H9 (cell line): ENCODE measurements around the gene OR2AJ1. TPM values are rescaled to one million over a fixed set of nuclear protein-coding genes. Genes with fewer than 3 reads are reported as not detected.

Source experiments
- DNase-seq: peaks from one replicate; pipeline ENCODE4 v3.0.0-alpha.2; 2017
- H2AFZ ChIP-seq: one replicate; pipeline ENCODE4 v1.6.1; 2013; ENCODE audit warnings: mild to moderate bottlenecking, low read length, control low read depth, moderate library complexity
- H2AK5ac ChIP-seq: 2 replicates; pipeline ENCODE4 v1.6.1; 2013; ENCODE audit warnings: low read length, control low read depth, mixed read lengths; ENCODE audit not compliant: insufficient read length
- H2BK120ac ChIP-seq: one replicate; pipeline ENCODE4 v1.6.1; 2013; ENCODE audit warnings: low read depth, mild to moderate bottlenecking, low read length, control low read depth, inconsistent platforms; ENCODE audit not compliant: poor library complexity, severe bottlenecking
- H2BK12ac ChIP-seq: 2 replicates; pipeline ENCODE4 v1.6.1; 2013; ENCODE audit warnings: low read length, control low read depth, mixed read lengths, low read depth; ENCODE audit not compliant: insufficient read length
- H2BK15ac ChIP-seq: 2 replicates; pipeline ENCODE4 v1.6.1; 2013; ENCODE audit warnings: low read depth, low read length, control low read depth
- H2BK20ac ChIP-seq: one replicate; pipeline ENCODE4 v1.6.1; 2013; ENCODE audit warnings: low read depth, mild to moderate bottlenecking, low read length, control low read depth, inconsistent platforms; ENCODE audit not compliant: poor library complexity, severe bottlenecking
- H2BK5ac ChIP-seq: 2 replicates; pipeline ENCODE4 v1.6.1; 2013; ENCODE audit warnings: low read length, control low read depth, mixed read lengths; ENCODE audit not compliant: insufficient read length
- H3K14ac ChIP-seq: 2 replicates; pipeline ENCODE4 v1.6.1; 2013; ENCODE audit warnings: low read length, control low read depth; ENCODE audit not compliant: insufficient read depth
- H3K18ac ChIP-seq: 2 replicates; pipeline ENCODE4 v1.6.1; 2013; ENCODE audit warnings: low read depth, mild to moderate bottlenecking, mixed read lengths, low read length, control low read depth; ENCODE audit not compliant: insufficient read length
- H3K23ac ChIP-seq: 2 replicates; pipeline ENCODE4 v1.6.1; 2013; ENCODE audit warnings: low read length, control low read depth, mixed read lengths, low read depth; ENCODE audit not compliant: insufficient read length
- H3K23me2 ChIP-seq: 2 replicates; pipeline ENCODE4 v1.6.1; 2013; ENCODE audit warnings: low read depth, mild to moderate bottlenecking, mixed read lengths, low read length, control low read depth; ENCODE audit not compliant: insufficient read length, poor library complexity, severe bottlenecking
- H3K27ac ChIP-seq: 2 replicates; pipeline ENCODE4 v1.5.1; 2013; ENCODE audit warnings: low read length, control low read depth, mixed read lengths, low read depth; ENCODE audit not compliant: insufficient read length
- H3K27me3 ChIP-seq: 2 replicates; pipeline ENCODE4 v1.6.1; 2013; ENCODE audit warnings: low read length, control low read depth, inconsistent platforms; ENCODE audit not compliant: insufficient read depth
- H3K4ac ChIP-seq: 2 replicates; pipeline ENCODE4 v1.6.1; 2013; ENCODE audit warnings: low read depth, mild to moderate bottlenecking, control low read depth, inconsistent platforms, low read length, moderate library complexity
- H3K4me1 ChIP-seq: 2 replicates; pipeline ENCODE4 v1.6.1; 2013; ENCODE audit warnings: low read length, control low read depth, inconsistent platforms; ENCODE audit not compliant: insufficient read depth
- H3K4me2 ChIP-seq: 2 replicates; pipeline ENCODE4 v1.6.1; 2013; ENCODE audit warnings: low read length, control low read depth, mixed read lengths; ENCODE audit not compliant: insufficient read length, insufficient read depth
- H3K56ac ChIP-seq: 2 replicates; pipeline ENCODE4 v1.6.1; 2013; ENCODE audit warnings: low read depth, mild to moderate bottlenecking, mixed read lengths, low read length, control low read depth; ENCODE audit not compliant: insufficient read length
- H3K79me1 ChIP-seq: 2 replicates; pipeline ENCODE4 v1.6.1; 2013; ENCODE audit warnings: low read depth, mild to moderate bottlenecking, moderate library complexity, low read length, control low read depth, inconsistent platforms; ENCODE audit not compliant: insufficient read depth, poor library complexity, severe bottlenecking
- H3K79me2 ChIP-seq: 2 replicates; pipeline ENCODE4 v1.6.1; 2013; ENCODE audit warnings: low read length, control low read depth, inconsistent platforms; ENCODE audit not compliant: insufficient read depth
- H3K9ac ChIP-seq: 2 replicates; pipeline ENCODE4 v1.6.1; 2013; ENCODE audit warnings: low read length, control low read depth, mixed read lengths; ENCODE audit not compliant: insufficient read length; ENCODE audit errors: extremely low read depth
- H3K9me3 ChIP-seq: one replicate; pipeline ENCODE4 v1.6.1; 2013; ENCODE audit warnings: low read depth, low read length, inconsistent platforms; ENCODE audit not compliant: control insufficient read depth
- H3T11ph ChIP-seq: one replicate; pipeline ENCODE4 v1.6.1; 2013; ENCODE audit warnings: mild to moderate bottlenecking, low read length, control low read depth, inconsistent platforms
- H4K20me1 ChIP-seq: one replicate; pipeline ENCODE4 v1.6.1; 2013; ENCODE audit not compliant: control insufficient read depth, insufficient read length, insufficient read depth
- H4K5ac ChIP-seq: 2 replicates; pipeline ENCODE4 v1.6.1; 2013; ENCODE audit warnings: low read depth, mild to moderate bottlenecking, mixed read lengths, low read length, control low read depth; ENCODE audit not compliant: insufficient read length
- H4K8ac ChIP-seq: replicated peaks from 2 replicates; pipeline ENCODE4 v1.6.1; 2013; ENCODE audit warnings: low read length, control low read depth, mixed read lengths, low read depth; ENCODE audit not compliant: insufficient read length
- H4K91ac ChIP-seq: 2 replicates; pipeline ENCODE4 v1.6.1; 2013; ENCODE audit warnings: low read depth, mild to moderate bottlenecking, moderate library complexity, mixed read lengths, low read length, control low read depth; ENCODE audit not compliant: insufficient read length
- H3K27ac Mint-ChIP-seq, 3 experiments: 2 replicates in 2 of 3; 3 replicates in 1 of 3; pipeline ENCODE4 v1.8.0; 2020 to 2021; ENCODE audit warnings: mixed read lengths in 3 of 3, mild to moderate bottlenecking in 1 of 3, moderate library complexity in 1 of 3
- H3K27me3 Mint-ChIP-seq: 2 replicates; pipeline ENCODE4 v1.8.0; 2021; ENCODE audit warnings: low read depth, mild to moderate bottlenecking, moderate library complexity, mixed read lengths
- H3K36me3 Mint-ChIP-seq, 3 experiments: 2 replicates in 2 of 3; 3 replicates in 1 of 3; pipeline ENCODE4 v1.8.0; 2020 to 2021; ENCODE audit warnings: low read depth in 3 of 3, mixed read lengths in 3 of 3; ENCODE audit not compliant: insufficient read depth in 1 of 3
- H3K4me1 Mint-ChIP-seq, 2 experiments: 2 replicates each; pipeline ENCODE4 v1.8.0; 2020; ENCODE audit warnings: mixed read lengths in 2 of 2
- H3K4me3 Mint-ChIP-seq, 2 experiments: 2 replicates in 1 of 2; 3 replicates in 1 of 2; pipeline ENCODE4 v1.8.0; 2020 to 2021; ENCODE audit warnings: mild to moderate bottlenecking in 2 of 2, mixed read lengths in 2 of 2, moderate library complexity in 1 of 2
- H3K9me3 Mint-ChIP-seq, 2 experiments: 2 replicates in 1 of 2; 3 replicates in 1 of 2; pipeline ENCODE4 v1.8.0; 2020; ENCODE audit warnings: mild to moderate bottlenecking in 2 of 2, mixed read lengths in 2 of 2, moderate library complexity in 1 of 2
- CTCF ChIP-seq: fragments of 200-600 bp; sonication (generic); conservative IDR thresholded peaks from 3 replicates; pipeline ENCODE4 v1.8.0; 2021; ENCODE audit warnings: antibody characterized with exemption, mild to moderate bottlenecking
- WGBS: extraction: QIAGEN DNeasy Blood & Tissue Kit; methylation state at CpG from one replicate; pipeline ENCODE4 v1.1.7; 2013; ENCODE audit warnings: missing lambda C conversion rate, low lambda C conversion rate, mixed read lengths; ENCODE audit not compliant: insufficient read length; ENCODE audit errors: extremely low coverage; 5-methylcytosine and 5-hydroxymethylcytosine counted together
- total RNA-seq: library from RNA; stranded (reverse); gene quantifications from 2 replicates; pipeline ENCODE4 v1.2.1, GENCODE V29; 2021

OR2AJ1 gene
- total RNA-seq, 1 experiment from 2014 or later, result not detected

GRCh38 chr1:247936415-247936814 is 11.7 kb downstream of the OR2AJ1 start:
- no peak overlapping the region for H2BK20ac ChIP-seq
- H3K27me3 ChIP-seq, result no peaks in the 10 kb centered on the region
- Mint-ChIP-seq H3K4me1 (no peaks in the 10 kb centered on the region), H3K27me3 (peaks cover 1% of the 10 kb centered on the region; the same call in 1 of the 2 replicates), H3K36me3 (peaks cover 8 to 11% (median 9%) of the 10 kb centered on the region in 3 experiments; a peak in 4 of 7 replicates), H3K27ac (no peak overlapping the region), H3K4me3 (no peak overlapping the region; a peak in 2 of 5 replicates), H3K9me3 (peaks cover 55 to 57% of the 10 kb centered on the region in 2 experiments)
- no peak overlapping the region for H3K14ac ChIP-seq
- TF ChIP-seq CTCF, result no peak
- no peak overlapping the region for H4K91ac ChIP-seq
- no peak overlapping the region for H2AFZ ChIP-seq
- H2BK120ac ChIP-seq, result no peak overlapping the region
- no peak overlapping the region for H3K27ac ChIP-seq
- no peaks in the 10 kb centered on the region for H3K79me1 ChIP-seq
- H4K20me1 ChIP-seq, result no peaks in the 10 kb centered on the region
- no peak overlapping the region for H3K56ac ChIP-seq
- H3K9ac ChIP-seq, result no peak overlapping the region
- H2BK15ac ChIP-seq, result no peak overlapping the region
- no peak overlapping the region for H3K18ac ChIP-seq
- H3K9me3 ChIP-seq, result peaks cover 5% of the 10 kb centered on the region
- H3K23ac ChIP-seq, result no peak overlapping the region
- H2BK5ac ChIP-seq, result no peak overlapping the region
- no peak overlapping the region for H4K5ac ChIP-seq
- DNase-seq, result no peak
- H3K4me2 ChIP-seq, result no peak overlapping the region
- no peak overlapping the region for H3K4ac ChIP-seq
- no peak overlapping the region for H2AK5ac ChIP-seq
- H2BK12ac ChIP-seq, result no peak overlapping the region
- no CpG with 5 or more reads among the region's 18 CpGs for WGBS
- H3K79me2 ChIP-seq, result no peaks in the 10 kb centered on the region
- H3T11ph ChIP-seq, result no peak overlapping the region
- H3K4me1 ChIP-seq, result no peaks in the 10 kb centered on the region
- H3K23me2 ChIP-seq, result no peaks in the 10 kb centered on the region
- no peak overlapping the region for H4K8ac ChIP-seq
